ENCODE results near the gene VCP.

The VCP gene

DNA sequence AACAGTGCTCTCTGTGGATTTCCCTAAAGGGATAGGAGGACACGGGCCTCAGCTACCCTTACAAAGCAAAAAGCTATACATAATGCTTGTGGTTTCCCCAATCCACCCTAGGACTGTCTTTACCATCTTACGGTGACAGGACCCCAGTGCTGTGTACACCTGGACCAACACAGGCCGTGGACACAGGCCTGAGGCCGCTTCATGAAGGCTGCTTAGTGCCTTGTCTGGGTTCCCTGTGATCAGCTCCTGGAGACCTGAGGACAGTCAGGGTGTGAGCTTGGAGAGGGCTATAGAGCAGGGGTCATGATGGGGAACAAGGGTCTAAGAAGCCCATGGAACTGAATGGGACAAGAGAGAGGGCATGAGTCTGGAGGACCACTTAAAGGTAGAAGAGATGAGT, 4.4 kb upstream of the VCP start:
- no peak for DNase-seq (ENCODE audit: low spot score)
- H3K27ac ChIP-seq, result no peak overlapping the region
- TF ChIP-seq CTCF (conservative IDR thresholded peaks at IDR 0.05; ENCODE audit: low read depth), result no peak
- POLR2A ChIA-PET (ENCODE audit: low non-redundant PET), result no interaction called here
- CTCF ChIA-PET, result interaction anchor here (1.2 kb wide), 1 partner anchor 177 kb away, joined by 4 read pairs; no protein-coding TSS in a partner anchor

DNA sequence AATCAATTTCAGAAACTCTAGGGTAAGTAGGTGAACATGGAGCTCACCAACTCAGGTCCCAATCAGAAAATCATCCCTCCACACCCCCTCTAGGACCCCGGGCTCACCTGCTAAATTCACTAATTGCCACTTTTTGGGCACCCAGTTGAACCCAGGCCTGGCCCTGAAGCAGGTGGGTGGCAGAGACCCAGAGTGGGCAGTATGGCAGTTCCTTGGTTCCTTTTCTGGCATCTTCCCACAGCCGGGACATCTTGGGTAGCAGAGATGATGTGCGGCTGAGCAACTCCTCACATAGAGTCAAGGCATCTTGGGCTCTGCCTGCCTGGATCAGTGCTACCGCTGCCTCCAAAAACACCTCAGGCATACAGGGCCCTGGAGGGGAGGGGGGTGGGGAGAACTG, 2.9 kb upstream of the VCP start:
- CTCF ChIA-PET, result interaction anchor here (1.1 kb wide), 1 partner anchor 528 kb away, joined by 3 read pairs; no protein-coding TSS in a partner anchor
- no peak for TF ChIP-seq CTCF (conservative IDR thresholded peaks at IDR 0.05; ENCODE audit: low read depth)
- H3K27ac ChIP-seq, result 0 out of 2 replicates have a peak overlapping the region, but pooled peaks have one; percentile 5
- DNase-seq (ENCODE audit: low spot score), result no peak
- POLR2A ChIA-PET (ENCODE audit: low non-redundant PET), result no interaction called here

GRCh38 chr9:35074791-35075190, 2.4 kb upstream of the VCP start:
- POLR2A ChIA-PET (ENCODE audit: low non-redundant PET), result no interaction called here
- CTCF ChIA-PET, result no interaction called here
- DNase-seq (ENCODE audit: low spot score), result no peak
- no peak for TF ChIP-seq CTCF (conservative IDR thresholded peaks at IDR 0.05; ENCODE audit: low read depth)
- H3K27ac ChIP-seq, result 0 out of 2 replicates have a peak overlapping the region, but pooled peaks have one; percentile 5

- H3K27ac ChIP-seq, result peak overlapping the region; percentile 40
- DNase-seq (ENCODE audit: low spot score), result no peak
- ChIA-PET CTCF (no interaction called here), POLR2A (ENCODE audit: low non-redundant PET) (no interaction called here)
- no peak for TF ChIP-seq CTCF (conservative IDR thresholded peaks at IDR 0.05; ENCODE audit: low read depth)
Observed at GRCh38 chr9:35074141-35074540, 1.7 kb upstream of the VCP start.

DNA sequence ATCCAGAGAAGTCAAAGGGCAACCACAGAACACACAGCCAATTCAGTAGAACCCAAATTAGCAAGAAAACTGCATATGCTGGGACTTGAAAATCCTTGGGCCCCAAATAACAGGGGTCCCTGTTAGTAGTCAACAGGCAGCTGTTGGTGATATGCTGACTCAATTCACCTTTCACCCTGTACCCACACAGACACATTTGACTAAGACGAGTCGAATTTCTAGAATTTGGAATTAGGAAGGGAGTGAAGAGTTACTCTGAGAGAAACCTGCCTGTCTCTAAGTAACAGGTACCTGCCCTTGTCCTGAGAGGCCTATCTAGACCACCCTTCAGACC, 821 bp upstream of the VCP start:
- CTCF ChIA-PET, result interaction anchor here (0.7 kb wide), 1 partner anchor 22 kb away, joined by 4 read pairs; no protein-coding TSS in a partner anchor
- POLR2A ChIA-PET (ENCODE audit: low non-redundant PET), result no interaction called here
- no peak for DNase-seq (ENCODE audit: low spot score)
- no peak for TF ChIP-seq CTCF (conservative IDR thresholded peaks at IDR 0.05; ENCODE audit: low read depth)
- H3K27ac ChIP-seq, result peak overlapping the region; percentile 99

GRCh38 chr9:35071814-35072460, 488 bp downstream of the VCP start:
- H3K27ac ChIP-seq, result peak overlapping the region; percentile 99
- ChIA-PET CTCF (interaction anchor here (0.6 to 2.0 kb wide), 2 partner anchors 25 to 409 kb away, joined by 3 to 8 read pairs; partner anchors contain the start of gene PIGO), POLR2A (ENCODE audit: low non-redundant PET) (interaction anchor here (0.6 to 1.5 kb wide), 5 partner anchors 32 to 362 kb away, joined by 3 to 7 read pairs (median 3); partner anchors contain the start of genes ATOSB, CCL21 and STOML2)
- TF ChIP-seq CTCF (conservative IDR thresholded peaks at IDR 0.05; ENCODE audit: low read depth), result no peak; the same call in 1 of the 2 replicates
- peak; percentile 92 for DNase-seq (ENCODE audit: low spot score)
